Measurements from ENCODE around the gene LRRC32. TPM values are rescaled to one million over a fixed set of nuclear protein-coding genes. Genes with fewer than 3 reads are reported as not detected.

LRRC32 gene
- total RNA-seq, 1 experiment from 2014 or later: 0.15 TPM

GRCh38 chr11:76668362-76669155, 2.0 kb downstream of the LRRC32 start:
- ATAC-seq (no peak), DNase-seq (ENCODE audit: low read depth, low spot score) (no peak)
- in situ Hi-C loops (cut with HindIII; ENCODE audit: low pct_unique_long_range_greater_than_20kb, low sequenced_read_pairs): no loop called here
- ChIA-PET POLR2A (no interaction called here), CTCF (no interaction called here)
- Histone ChIP-seq H3K4me3 (ENCODE audit: low read depth in 2 of 2, low read length in 2 of 2) (no peak overlapping the region), H3K36me3 (ENCODE audit: control insufficient read depth, insufficient read depth, low read length) (no peaks in the 10 kb centered on the region), H3K4me1 (ENCODE audit: control insufficient read depth, insufficient read depth, low read length) (peaks cover 3% of the 10 kb centered on the region; the same call in 1 of the 2 replicates), H3K27ac (ENCODE audit: low read length) (no peak overlapping the region), H3K9me3 (ENCODE audit: control insufficient read depth, insufficient read depth, low read depth, low read length) (no peaks in the 10 kb centered on the region), H3K27me3 (ENCODE audit: control insufficient read depth, insufficient read depth, low read length) (peaks cover 8% of the 10 kb centered on the region)
- no peak for TF ChIP-seq TCF7L2 (IDR thresholded peaks at IDR 0.05; ENCODE audit: low read depth, low read length)
- TF ChIP-seq, protein P1, sequence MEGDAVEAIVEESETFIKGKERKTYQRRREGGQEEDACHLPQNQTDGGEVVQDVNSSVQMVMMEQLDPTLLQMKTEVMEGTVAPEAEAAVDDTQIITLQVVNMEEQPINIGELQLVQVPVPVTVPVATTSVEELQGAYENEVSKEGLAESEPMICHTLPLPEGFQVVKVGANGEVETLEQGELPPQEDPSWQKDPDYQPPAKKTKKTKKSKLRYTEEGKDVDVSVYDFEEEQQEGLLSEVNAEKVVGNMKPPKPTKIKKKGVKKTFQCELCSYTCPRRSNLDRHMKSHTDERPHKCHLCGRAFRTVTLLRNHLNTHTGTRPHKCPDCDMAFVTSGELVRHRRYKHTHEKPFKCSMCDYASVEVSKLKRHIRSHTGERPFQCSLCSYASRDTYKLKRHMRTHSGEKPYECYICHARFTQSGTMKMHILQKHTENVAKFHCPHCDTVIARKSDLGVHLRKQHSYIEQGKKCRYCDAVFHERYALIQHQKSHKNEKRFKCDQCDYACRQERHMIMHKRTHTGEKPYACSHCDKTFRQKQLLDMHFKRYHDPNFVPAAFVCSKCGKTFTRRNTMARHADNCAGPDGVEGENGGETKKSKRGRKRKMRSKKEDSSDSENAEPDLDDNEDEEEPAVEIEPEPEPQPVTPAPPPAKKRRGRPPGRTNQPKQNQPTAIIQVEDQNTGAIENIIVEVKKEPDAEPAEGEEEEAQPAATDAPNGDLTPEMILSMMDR (IDR thresholded peaks at IDR 0.05): no peak
- TF ChIP-seq, protein P2, sequence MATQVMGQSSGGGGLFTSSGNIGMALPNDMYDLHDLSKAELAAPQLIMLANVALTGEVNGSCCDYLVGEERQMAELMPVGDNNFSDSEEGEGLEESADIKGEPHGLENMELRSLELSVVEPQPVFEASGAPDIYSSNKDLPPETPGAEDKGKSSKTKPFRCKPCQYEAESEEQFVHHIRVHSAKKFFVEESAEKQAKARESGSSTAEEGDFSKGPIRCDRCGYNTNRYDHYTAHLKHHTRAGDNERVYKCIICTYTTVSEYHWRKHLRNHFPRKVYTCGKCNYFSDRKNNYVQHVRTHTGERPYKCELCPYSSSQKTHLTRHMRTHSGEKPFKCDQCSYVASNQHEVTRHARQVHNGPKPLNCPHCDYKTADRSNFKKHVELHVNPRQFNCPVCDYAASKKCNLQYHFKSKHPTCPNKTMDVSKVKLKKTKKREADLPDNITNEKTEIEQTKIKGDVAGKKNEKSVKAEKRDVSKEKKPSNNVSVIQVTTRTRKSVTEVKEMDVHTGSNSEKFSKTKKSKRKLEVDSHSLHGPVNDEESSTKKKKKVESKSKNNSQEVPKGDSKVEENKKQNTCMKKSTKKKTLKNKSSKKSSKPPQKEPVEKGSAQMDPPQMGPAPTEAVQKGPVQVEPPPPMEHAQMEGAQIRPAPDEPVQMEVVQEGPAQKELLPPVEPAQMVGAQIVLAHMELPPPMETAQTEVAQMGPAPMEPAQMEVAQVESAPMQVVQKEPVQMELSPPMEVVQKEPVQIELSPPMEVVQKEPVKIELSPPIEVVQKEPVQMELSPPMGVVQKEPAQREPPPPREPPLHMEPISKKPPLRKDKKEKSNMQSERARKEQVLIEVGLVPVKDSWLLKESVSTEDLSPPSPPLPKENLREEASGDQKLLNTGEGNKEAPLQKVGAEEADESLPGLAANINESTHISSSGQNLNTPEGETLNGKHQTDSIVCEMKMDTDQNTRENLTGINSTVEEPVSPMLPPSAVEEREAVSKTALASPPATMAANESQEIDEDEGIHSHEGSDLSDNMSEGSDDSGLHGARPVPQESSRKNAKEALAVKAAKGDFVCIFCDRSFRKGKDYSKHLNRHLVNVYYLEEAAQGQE (IDR thresholded peaks at IDR 0.05; ENCODE audit: insufficient read depth in 1 of 2, low read depth in 2 of 2, low read length in 1 of 2): no peak
- no peak for TF ChIP-seq POLR2AphosphoS5 (IDR thresholded peaks at IDR 0.05; ENCODE audit: low read depth, low read length)
- no peak for TF ChIP-seq SIN3A (IDR thresholded peaks at IDR 0.05; ENCODE audit: borderline replicate concordance, insufficient read depth, low read depth, low read length)
- BruUV-seq (replicated peaks): no TSS peak
- intact Hi-C loops (cut with micrococcal nuclease; ENCODE audit: unreplicated experiment): no loop called here

GRCh38 chr11:76667856-76668255, 2.7 kb downstream of the LRRC32 start:
- no TSS peak for BruUV-seq (replicated peaks)
- TF ChIP-seq, protein P2 (IDR thresholded peaks at IDR 0.05; ENCODE audit: insufficient read depth in 1 of 2, low read depth in 2 of 2, low read length in 1 of 2): no peak
- TF ChIP-seq TCF7L2 (IDR thresholded peaks at IDR 0.05; ENCODE audit: low read depth, low read length) (no peak), POLR2AphosphoS5 (IDR thresholded peaks at IDR 0.05; ENCODE audit: low read depth, low read length) (no peak), SIN3A (IDR thresholded peaks at IDR 0.05; ENCODE audit: borderline replicate concordance, insufficient read depth, low read depth, low read length) (no peak)
- TF ChIP-seq, protein P1 (IDR thresholded peaks at IDR 0.05): no peak
- H3K4me1 ChIP-seq (ENCODE audit: control insufficient read depth, insufficient read depth, low read length): peaks cover 3% of the 10 kb centered on the region; the same call in 1 of the 2 replicates
- intact Hi-C loops (cut with micrococcal nuclease; ENCODE audit: unreplicated experiment) (no loop called here), in situ Hi-C loops (cut with HindIII; ENCODE audit: low pct_unique_long_range_greater_than_20kb, low sequenced_read_pairs) (no loop called here)
- no peaks in the 10 kb centered on the region for H3K36me3 ChIP-seq (ENCODE audit: control insufficient read depth, insufficient read depth, low read length)
- ChIA-PET CTCF (no interaction called here), POLR2A (no interaction called here)
- no peak for ATAC-seq
- no peak overlapping the region for H3K4me3 ChIP-seq (ENCODE audit: low read depth in 2 of 2, low read length in 2 of 2)
- peaks cover 8% of the 10 kb centered on the region for H3K27me3 ChIP-seq (ENCODE audit: control insufficient read depth, insufficient read depth, low read length)
- no peak for DNase-seq (ENCODE audit: low read depth, low spot score)
- no peaks in the 10 kb centered on the region for H3K9me3 ChIP-seq (ENCODE audit: control insufficient read depth, insufficient read depth, low read depth, low read length)
- H3K27ac ChIP-seq (ENCODE audit: low read length): no peak overlapping the region

All from Panc1 (cell line).